Ishikawa (cell line): Measurements from ENCODE around the gene NXPE2.

Experiments used
- CEBPB ChIP-seq: IDR thresholded peaks from 2 replicates; pipeline ENCODE4 v1.6.1; 2012
- EGR1 ChIP-seq: IDR thresholded peaks from 2 replicates; pipeline ENCODE4 v1.6.1; 2012
- RAD21 ChIP-seq: IDR thresholded peaks from 2 replicates; pipeline ENCODE4 v1.6.1; 2012; ENCODE audit warnings: low read depth
- TEAD4 ChIP-seq: IDR thresholded peaks from 2 replicates; pipeline ENCODE4 v1.6.1; 2012
- YY1 ChIP-seq: IDR thresholded peaks from 2 replicates; pipeline ENCODE4 v1.6.1; 2012; ENCODE audit warnings: low read depth

DNA sequence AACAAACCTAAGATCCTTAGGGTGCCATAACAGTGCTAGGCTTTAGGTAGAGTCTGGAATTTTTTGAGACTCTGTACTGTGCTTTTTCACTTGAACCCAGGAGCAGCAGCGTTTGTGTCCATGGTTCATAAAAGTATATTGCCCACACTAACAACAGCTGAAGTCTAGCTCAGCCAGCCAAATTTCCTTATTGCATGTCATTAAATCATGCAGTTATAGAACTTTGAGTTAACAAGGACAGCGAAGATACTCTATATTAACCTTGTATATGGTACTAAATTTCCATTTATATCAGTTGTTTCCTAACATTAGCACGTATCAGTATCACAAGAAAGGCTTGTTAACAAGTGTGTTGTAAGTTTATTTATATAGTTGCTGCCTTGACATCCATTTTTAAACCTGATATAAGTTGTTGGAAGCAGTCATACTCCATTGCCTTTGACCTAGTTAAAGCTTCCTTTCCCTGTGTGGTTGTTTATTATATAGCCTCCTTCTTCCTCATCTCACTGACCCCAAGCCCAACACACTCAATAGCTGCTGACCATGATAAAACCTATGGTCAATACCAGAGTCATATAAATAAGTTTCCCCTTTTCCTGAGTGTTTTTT is 46.7 kb downstream of the NXPE2 start:
- TF ChIP-seq TEAD4 (no peak), CEBPB (no peak), RAD21 (no peak), EGR1 (no peak), YY1 (no peak)
